ENCODE data around the gene HMGCL.

GRCh38 chr1:23836037-23836436 lies 10.8 kb upstream of the HMGCL start:
- no peak for TF ChIP-seq CTCF (IDR thresholded peaks at IDR 0.05)
- no peak for TF ChIP-seq POLR2A (IDR thresholded peaks at IDR 0.05)

All from thyroid gland (tissue), 4 donors.